Stomach (tissue), 4 donors: Measurements from ENCODE around the gene BSCL2.

Source experiments
- EP300 ChIP-seq: sonication (generic); formaldehyde crosslinking; IDR thresholded peaks from one replicate; pipeline ENCODE4 v1.6.1; 2017; ENCODE audit warnings: antibody characterized with exemption
- POLR2A ChIP-seq, 4 donors: fragments of 450-650 bp; IDR thresholded peaks; one replicate each; pipeline ENCODE4 v1.6.1; 2016; ENCODE audit warnings: antibody characterized with exemption in 4 of 4, control low read depth in 2 of 4, mild to moderate bottlenecking in 1 of 4, moderate library complexity in 1 of 4
- POLR2AphosphoS5 ChIP-seq, 3 donors: sonication (generic); formaldehyde crosslinking; IDR thresholded peaks; one replicate each; pipeline ENCODE4 v1.6.1; 2016; ENCODE audit warnings: antibody characterized with exemption in 3 of 3
- TF ChIP-seq, protein P1 (sequence below), 7 experiments: fragments of 450-650 bp in 4 of 7; fragments of 200-600 bp in 3 of 7; sonication (generic) in 3 of 7; IDR thresholded peaks; one replicate each; pipeline ENCODE4 v1.5.1; 2016 to 2019; ENCODE audit warnings: antibody characterized with exemption in 7 of 7, control low read depth in 2 of 7, mild to moderate bottlenecking in 1 of 7

- TF ChIP-seq POLR2AphosphoS5 (IDR thresholded peaks at IDR 0.05) (no peak), POLR2A (IDR thresholded peaks at IDR 0.05) (no peak), EP300 (no peak)
- TF ChIP-seq, protein P1, sequence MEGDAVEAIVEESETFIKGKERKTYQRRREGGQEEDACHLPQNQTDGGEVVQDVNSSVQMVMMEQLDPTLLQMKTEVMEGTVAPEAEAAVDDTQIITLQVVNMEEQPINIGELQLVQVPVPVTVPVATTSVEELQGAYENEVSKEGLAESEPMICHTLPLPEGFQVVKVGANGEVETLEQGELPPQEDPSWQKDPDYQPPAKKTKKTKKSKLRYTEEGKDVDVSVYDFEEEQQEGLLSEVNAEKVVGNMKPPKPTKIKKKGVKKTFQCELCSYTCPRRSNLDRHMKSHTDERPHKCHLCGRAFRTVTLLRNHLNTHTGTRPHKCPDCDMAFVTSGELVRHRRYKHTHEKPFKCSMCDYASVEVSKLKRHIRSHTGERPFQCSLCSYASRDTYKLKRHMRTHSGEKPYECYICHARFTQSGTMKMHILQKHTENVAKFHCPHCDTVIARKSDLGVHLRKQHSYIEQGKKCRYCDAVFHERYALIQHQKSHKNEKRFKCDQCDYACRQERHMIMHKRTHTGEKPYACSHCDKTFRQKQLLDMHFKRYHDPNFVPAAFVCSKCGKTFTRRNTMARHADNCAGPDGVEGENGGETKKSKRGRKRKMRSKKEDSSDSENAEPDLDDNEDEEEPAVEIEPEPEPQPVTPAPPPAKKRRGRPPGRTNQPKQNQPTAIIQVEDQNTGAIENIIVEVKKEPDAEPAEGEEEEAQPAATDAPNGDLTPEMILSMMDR (IDR thresholded peaks at IDR 0.05) = no peak
Measured at GRCh38 chr11:62649486-62649885, 57.7 kb downstream of the BSCL2 start.
